B cell (primary cell): ENCODE measurements around the gene CDK5RAP3.

Experiments
- CTCF ChIP-seq: fragments of 200-600 bp; IDR thresholded peaks from one replicate; pipeline ENCODE4 v1.8.0; 2022; ENCODE audit warnings: antibody characterized with exemption, mild to moderate bottlenecking
- EZH2 ChIP-seq: IDR thresholded peaks from 2 replicates; pipeline ENCODE4 v1.6.1; 2012; ENCODE audit warnings: borderline replicate concordance, low read depth, mild to moderate bottlenecking, moderate library complexity, low read length; ENCODE audit not compliant: insufficient read depth, poor library complexity, severe bottlenecking

- no peak for TF ChIP-seq CTCF
- no peak for TF ChIP-seq EZH2
These were observed 2.1 kb upstream of the CDK5RAP3 start for GRCh38 chr17:47968836-47969235.
